ENCODE results near the gene ISOC1. TPM values are rescaled to one million over a fixed set of nuclear protein-coding genes. Genes with fewer than 3 reads are reported as not detected.

The ISOC1 gene
- total RNA-seq, 2 experiments from 2014 or later, result 6.6 to 7.1 TPM

DNA sequence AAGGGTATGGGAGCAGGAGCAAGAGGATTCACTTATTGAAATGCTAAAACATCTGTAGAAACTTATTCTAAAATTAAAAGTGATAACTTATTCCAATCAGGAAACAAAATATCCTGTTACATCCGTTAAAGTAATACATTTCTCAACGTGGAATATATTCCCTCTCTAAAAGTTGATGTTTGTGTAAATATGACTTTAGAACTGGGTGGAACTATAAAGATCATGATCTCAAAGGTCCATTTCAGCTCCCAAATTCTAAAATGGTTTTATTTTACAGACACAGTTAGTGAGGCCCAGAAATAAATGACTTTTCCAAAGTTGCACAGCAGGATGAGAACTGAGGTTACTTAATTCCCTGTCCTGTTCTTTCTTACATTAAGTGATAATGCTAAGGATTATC lies 21.1 kb downstream of the ISOC1 start:
- ChIA-PET CTCF (interaction anchor here (2.1 kb wide), 1 partner anchor 21 kb away, joined by 7 read pairs; the partner anchor contains the start of gene ISOC1), POLR2A (interaction anchor here (1.2 kb wide), 1 partner anchor 21 kb away, joined by 5 read pairs; the partner anchor contains the start of gene ISOC1)
- H3K4me1 ChIP-seq (ENCODE audit: insufficient read depth, low read length), result no peaks in the 10 kb centered on the region
- H3K9me3 ChIP-seq (ENCODE audit: control insufficient read depth in 1 of 2, insufficient read depth in 1 of 2, low read length in 2 of 2), result no peaks in the 10 kb centered on the region
- no peak overlapping the region for H3K27ac ChIP-seq (ENCODE audit: low read depth in 1 of 2, low read length in 2 of 2)
- peaks cover 16% of the 10 kb centered on the region for H3K36me3 ChIP-seq (ENCODE audit: insufficient read depth, low read length)
- H3K36me3 Mint-ChIP-seq (ENCODE audit: low read depth), result peaks cover 29% of the 10 kb centered on the region
- H3K4me3 ChIP-seq (ENCODE audit: low read length), result no peak overlapping the region
- DNase-seq (no peak), ATAC-seq (ENCODE audit: poor library complexity) (no peak)
- intact Hi-C loops (cut with DNase I, micrococcal nuclease), result no loop called here
- H3K9me3 Mint-ChIP-seq, result no peaks in the 10 kb centered on the region
- H3K27ac Mint-ChIP-seq, result no peak overlapping the region
- H3K4me3 Mint-ChIP-seq, result no peak overlapping the region
- TF ChIP-seq, protein P1, sequence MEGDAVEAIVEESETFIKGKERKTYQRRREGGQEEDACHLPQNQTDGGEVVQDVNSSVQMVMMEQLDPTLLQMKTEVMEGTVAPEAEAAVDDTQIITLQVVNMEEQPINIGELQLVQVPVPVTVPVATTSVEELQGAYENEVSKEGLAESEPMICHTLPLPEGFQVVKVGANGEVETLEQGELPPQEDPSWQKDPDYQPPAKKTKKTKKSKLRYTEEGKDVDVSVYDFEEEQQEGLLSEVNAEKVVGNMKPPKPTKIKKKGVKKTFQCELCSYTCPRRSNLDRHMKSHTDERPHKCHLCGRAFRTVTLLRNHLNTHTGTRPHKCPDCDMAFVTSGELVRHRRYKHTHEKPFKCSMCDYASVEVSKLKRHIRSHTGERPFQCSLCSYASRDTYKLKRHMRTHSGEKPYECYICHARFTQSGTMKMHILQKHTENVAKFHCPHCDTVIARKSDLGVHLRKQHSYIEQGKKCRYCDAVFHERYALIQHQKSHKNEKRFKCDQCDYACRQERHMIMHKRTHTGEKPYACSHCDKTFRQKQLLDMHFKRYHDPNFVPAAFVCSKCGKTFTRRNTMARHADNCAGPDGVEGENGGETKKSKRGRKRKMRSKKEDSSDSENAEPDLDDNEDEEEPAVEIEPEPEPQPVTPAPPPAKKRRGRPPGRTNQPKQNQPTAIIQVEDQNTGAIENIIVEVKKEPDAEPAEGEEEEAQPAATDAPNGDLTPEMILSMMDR (IDR thresholded peaks at IDR 0.05), result no peak
- no peaks in the 10 kb centered on the region for H3K4me1 Mint-ChIP-seq (ENCODE audit: low read depth)
- H3K27me3 Mint-ChIP-seq, result no peaks in the 10 kb centered on the region
- H3K27me3 ChIP-seq (ENCODE audit: control insufficient read depth in 1 of 2, insufficient read depth in 2 of 2, low read length in 2 of 2), result no peaks in the 10 kb centered on the region

DNA sequence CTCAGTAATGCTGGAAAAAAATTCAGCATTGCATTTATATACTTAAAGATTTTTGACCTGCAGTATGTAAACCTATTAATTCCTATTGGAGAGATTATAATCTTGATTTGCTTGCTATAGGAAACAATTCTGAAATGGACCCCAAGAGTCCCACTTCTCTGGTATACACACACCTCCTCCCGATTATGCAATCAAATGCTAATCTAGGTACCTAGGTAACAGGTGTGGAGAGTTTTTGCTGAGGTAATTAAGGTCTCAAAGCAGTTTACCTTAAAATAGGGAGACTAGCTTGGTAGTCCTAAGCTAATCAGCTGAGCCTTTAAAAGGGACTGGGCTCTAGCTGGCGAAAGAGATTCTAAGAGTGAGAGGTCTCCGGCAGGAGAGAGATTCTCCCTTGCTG lies 22.2 kb downstream of the ISOC1 start:
- H3K36me3 ChIP-seq (ENCODE audit: insufficient read depth, low read length), result peaks cover 12% of the 10 kb centered on the region
- H3K4me3 ChIP-seq (ENCODE audit: low read length), result no peak overlapping the region
- H3K27ac ChIP-seq (ENCODE audit: low read depth in 1 of 2, low read length in 2 of 2), result no peak overlapping the region
- Mint-ChIP-seq H3K4me1 (ENCODE audit: low read depth) (no peaks in the 10 kb centered on the region), H3K27me3 (no peaks in the 10 kb centered on the region), H3K36me3 (ENCODE audit: low read depth) (peaks cover 25% of the 10 kb centered on the region), H3K27ac (no peak overlapping the region), H3K9me3 (no peaks in the 10 kb centered on the region), H3K4me3 (no peak overlapping the region)
- H3K4me1 ChIP-seq (ENCODE audit: insufficient read depth, low read length), result no peaks in the 10 kb centered on the region
- POLR2A ChIA-PET, result no interaction called here
- no peaks in the 10 kb centered on the region for H3K9me3 ChIP-seq (ENCODE audit: control insufficient read depth in 1 of 2, insufficient read depth in 1 of 2, low read length in 2 of 2)
- ATAC-seq (ENCODE audit: poor library complexity) (no peak), DNase-seq (no peak)
- intact Hi-C loops (cut with DNase I, micrococcal nuclease), result no loop called here
- CTCF ChIA-PET, result no interaction called here
- H3K27me3 ChIP-seq (ENCODE audit: control insufficient read depth in 1 of 2, insufficient read depth in 2 of 2, low read length in 2 of 2), result no peaks in the 10 kb centered on the region
- TF ChIP-seq, protein P1 (IDR thresholded peaks at IDR 0.05), result no peak

DNA sequence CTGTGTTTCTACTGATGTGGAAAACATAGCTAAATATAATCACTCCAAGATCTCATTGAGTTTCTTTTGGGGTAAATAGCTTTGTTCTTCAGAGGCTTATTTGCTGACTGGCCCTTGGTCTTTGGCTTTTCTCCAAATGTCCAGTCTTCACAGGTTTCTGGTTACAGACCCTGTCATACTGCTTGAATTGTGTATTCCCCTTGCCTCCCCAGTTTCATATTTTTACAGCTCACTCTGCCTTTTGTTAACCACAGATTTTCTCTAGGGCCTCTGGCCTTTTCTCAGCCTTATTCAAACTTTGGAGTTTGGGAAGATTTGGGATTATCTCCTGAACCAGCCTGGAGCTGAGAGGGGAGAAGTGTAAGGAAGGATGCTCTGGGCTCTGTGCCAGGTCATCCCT lies 23.9 kb downstream of the ISOC1 start:
- Histone ChIP-seq H3K27ac (ENCODE audit: low read depth in 1 of 2, low read length in 2 of 2) (no peak overlapping the region), H3K36me3 (ENCODE audit: insufficient read depth, low read length) (no peaks in the 10 kb centered on the region), H3K4me1 (ENCODE audit: insufficient read depth, low read length) (no peaks in the 10 kb centered on the region), H3K9me3 (ENCODE audit: control insufficient read depth in 1 of 2, insufficient read depth in 1 of 2, low read length in 2 of 2) (no peaks in the 10 kb centered on the region), H3K27me3 (ENCODE audit: control insufficient read depth in 1 of 2, insufficient read depth in 2 of 2, low read length in 2 of 2) (no peaks in the 10 kb centered on the region), H3K4me3 (ENCODE audit: low read length) (no peak overlapping the region)
- Mint-ChIP-seq H3K9me3 (no peaks in the 10 kb centered on the region), H3K27ac (no peak overlapping the region), H3K27me3 (no peaks in the 10 kb centered on the region), H3K4me1 (ENCODE audit: low read depth) (no peaks in the 10 kb centered on the region), H3K4me3 (no peak overlapping the region), H3K36me3 (ENCODE audit: low read depth) (peaks cover 21% of the 10 kb centered on the region)
- POLR2A ChIA-PET, result no interaction called here
- DNase-seq, result no peak
- no peak for ATAC-seq (ENCODE audit: poor library complexity)
- CTCF ChIA-PET, result no interaction called here
- intact Hi-C loops (cut with DNase I, micrococcal nuclease), result no loop called here
- TF ChIP-seq, protein P1 (IDR thresholded peaks at IDR 0.05), result no peak

Measured in CD4-positive, alpha-beta T cell (primary cell).